GM19043 (cell line): ENCODE results near the gene IGFL4.

Experiments used
- ATAC-seq: cut with Tn5 transposase; IDR thresholded peaks from one replicate; pipeline ENCODE4 v1.9.1; 2021; ENCODE audit warnings: low read depth; ENCODE audit not compliant: unreplicated experiment

Gene IGFL4

GRCh38 chr19:46022431-46023310 lies 18.1 kb downstream of the IGFL4 start, which contains the start of gene PGLYRP1:
PGLYRP1 (minus strand) TSS chr19:46023053; CDS start chr19:46023021, 32 bp downstream.
- ATAC-seq = no peak

- ATAC-seq = no peak
These were observed 18.8 kb downstream of the IGFL4 start for GRCh38 chr19:46022061-46022430.

- ATAC-seq = no peak
These were observed 19.2 kb downstream of the IGFL4 start for GRCh38 chr19:46021531-46022041.

DNA sequence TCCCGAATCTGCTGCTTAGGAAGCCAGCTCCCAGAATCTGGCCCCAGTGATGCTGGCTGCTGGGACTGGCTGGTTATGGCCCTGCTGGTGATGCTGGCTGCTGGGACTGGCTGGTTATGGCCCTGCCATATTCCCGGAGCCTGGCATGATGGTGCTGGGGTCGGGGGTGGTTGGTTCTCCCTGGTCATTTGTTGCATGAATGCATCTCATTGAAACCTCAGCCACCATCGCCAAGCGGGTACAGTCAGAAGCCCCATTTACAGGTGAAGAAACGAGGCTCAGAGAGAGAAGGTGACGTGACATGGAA lies 20.0 kb downstream of the IGFL4 start:
- no peak for ATAC-seq

- ATAC-seq = no peak
These were observed 21.5 kb downstream of the IGFL4 start for GRCh38 chr19:46019270-46019669.

DNA sequence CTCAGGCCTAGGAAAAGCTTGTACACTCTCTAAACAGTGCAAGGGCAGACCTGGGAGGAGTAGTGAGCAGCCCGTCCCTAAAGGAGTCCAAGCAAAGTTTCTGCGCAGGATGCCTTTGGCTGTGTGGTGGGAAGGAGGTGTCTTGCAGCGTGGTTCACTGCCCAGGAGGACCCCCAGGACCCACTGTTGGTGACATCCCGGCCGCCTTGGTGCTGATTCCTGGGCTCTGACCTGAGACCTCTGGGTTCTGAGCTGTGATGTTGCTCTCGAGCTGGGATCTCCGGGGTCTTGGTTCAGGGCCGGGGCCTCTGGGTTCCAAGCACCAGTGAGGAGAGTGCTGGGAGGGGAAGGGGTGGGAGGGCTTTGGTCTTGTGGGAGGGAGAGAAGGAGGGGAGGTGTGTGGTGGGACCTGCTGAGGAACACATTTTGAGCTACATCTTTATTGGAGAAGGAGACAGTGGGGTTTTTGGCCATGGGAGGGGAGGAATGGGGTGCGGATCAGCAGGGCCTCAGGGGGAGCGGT lies 22.0 kb downstream of the IGFL4 start:
- no peak for ATAC-seq

DNA sequence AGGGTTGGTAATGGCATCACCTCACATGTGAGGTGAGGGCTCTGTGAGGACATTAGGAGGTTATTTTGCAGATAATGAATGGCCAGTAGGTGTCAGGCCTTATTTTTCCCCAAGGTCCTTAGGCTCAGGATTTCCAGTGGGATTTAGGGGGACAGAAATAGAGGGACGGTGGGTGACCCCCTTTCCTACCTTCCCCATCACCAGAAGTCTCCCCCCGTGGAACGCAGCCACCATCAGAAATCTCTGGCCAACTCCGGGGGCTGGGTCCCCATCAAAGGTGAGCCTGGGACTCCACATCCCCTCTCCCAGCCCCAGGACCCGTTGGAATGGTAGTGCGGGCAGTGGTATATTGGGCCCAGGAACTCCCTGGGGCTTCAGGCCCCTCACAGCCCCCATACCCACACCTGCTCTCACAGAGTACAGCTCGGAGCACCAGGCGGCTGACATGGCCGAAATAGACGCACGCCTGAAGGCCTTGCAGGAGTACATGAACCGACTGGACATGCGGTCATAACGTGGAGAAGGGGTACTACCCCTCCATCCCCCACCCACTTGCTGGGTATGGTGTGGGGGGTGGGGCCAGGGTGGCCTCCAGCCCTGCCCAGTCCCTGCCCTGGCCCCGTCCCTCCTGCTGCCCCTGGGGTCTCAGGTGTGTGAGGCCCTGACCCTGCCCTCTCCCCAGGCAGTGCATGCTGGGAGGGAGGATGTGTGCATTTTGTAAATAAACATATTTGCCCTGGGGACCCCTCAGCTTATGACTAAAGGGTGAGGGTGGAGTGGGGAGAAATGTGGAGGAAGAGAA lies 22.7 kb downstream of the IGFL4 start:
- ATAC-seq = no peak

DNA sequence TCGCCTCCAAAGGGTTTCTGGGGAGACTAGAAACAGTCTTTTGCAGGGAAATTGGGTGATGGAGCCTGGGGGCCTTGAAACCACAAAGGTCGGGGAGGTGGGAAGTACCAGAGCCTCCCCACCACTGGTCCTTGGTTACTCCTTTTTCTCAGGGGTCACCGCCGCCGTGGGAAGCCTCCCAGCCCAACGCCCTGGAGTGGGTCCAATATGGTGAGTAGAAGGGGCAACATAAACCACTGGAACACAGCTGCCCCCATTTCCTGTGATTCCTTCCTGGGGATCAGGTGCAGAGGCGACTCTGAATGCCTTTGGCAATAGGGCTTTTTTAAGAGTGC lies 23.7 kb downstream of the IGFL4 start:
- no peak for ATAC-seq

DNA sequence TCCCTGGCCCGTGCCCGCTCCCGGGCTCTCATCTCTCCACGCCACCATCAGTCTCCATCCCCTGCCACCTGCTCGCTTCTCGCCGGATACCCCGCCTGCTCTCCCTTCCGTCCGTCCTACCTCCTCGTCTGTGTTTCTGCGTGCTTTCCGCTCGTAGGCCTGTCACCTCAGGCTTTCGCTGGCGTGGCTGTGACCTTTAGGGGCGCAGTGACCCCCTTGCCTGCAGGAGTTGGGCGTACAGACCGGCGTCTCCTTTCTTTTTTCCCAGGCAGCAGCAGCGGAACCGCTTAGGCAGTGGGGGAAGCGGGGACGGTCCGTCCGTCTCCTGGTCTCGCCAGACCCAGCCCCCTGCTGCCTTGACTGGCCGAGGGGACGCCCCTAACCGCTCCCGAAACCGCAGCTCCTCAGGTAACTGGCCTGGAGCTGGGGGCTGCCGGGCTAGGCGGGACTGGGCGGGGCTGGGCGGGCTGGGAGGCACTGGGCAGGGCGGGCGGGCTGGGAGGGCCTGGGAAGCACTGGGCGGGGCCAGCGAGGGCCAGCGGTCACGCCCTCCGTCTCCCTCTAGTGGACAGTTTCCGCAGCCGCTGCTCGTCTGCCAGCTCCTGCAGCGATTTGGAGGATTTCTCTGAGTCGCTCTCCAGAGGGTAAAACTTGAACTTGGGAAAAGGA lies 24.2 kb downstream of the IGFL4 start:
- ATAC-seq = no peak

DNA sequence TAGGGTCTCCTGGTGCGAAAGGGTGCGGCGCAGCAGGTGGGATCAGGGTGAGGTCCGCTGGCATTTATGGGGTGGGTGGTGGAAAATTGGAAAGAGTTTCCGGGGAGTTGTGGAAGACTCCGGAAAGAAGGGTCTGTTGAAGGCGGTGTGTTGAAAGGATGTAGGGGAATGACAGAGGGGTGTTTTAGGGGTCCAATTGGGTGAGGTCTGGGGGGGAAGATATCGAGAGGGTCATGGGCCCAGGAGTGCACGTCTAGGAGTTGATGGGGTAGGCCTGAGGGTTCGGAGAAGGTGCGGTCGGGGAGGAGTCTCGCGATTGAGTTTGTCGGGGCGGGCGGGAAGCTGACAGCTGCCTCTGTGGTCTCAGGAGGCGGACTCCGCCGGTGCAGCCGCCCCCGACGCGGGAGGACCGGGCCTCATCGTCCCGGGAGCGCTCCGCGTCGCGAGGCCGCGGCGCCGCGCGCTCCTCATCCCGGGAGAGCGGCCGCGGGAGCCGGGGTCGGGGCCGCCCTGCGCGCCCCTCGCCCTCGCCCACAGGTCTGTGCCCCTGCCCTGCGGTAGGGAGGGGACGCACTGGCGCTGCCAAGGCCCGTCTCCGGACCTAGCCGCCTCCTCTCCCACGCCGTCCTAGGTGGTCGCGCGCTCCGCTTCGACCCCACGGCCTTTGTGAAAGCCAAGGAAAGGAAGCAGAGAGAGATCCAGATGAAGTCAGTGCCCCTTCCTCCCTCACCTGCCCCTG lies 24.9 kb downstream of the IGFL4 start:
- ATAC-seq = no peak

GRCh38 chr19:46014941-46015686 lies 25.7 kb downstream of the IGFL4 start:
- ATAC-seq = no peak

DNA sequence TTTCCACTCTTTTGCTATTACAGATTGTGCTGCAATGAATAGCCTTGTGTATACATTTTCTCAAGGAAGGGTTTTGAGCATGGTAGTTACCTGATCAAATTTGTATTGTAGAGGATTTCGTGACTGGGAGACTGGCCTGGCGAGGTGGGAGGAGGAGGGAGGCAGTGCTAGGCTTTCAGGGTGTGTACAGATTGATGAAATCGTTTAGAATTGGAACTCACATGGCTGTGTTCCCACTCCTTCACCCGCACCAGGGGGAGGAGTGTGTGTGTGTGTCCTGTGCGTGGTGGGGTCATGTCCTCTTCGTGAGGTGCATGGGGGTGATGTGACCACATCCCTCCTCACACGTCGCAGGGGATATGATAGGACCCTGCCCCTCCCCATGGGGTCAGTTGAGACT lies 26.3 kb downstream of the IGFL4 start:
- ATAC-seq = no peak

DNA sequence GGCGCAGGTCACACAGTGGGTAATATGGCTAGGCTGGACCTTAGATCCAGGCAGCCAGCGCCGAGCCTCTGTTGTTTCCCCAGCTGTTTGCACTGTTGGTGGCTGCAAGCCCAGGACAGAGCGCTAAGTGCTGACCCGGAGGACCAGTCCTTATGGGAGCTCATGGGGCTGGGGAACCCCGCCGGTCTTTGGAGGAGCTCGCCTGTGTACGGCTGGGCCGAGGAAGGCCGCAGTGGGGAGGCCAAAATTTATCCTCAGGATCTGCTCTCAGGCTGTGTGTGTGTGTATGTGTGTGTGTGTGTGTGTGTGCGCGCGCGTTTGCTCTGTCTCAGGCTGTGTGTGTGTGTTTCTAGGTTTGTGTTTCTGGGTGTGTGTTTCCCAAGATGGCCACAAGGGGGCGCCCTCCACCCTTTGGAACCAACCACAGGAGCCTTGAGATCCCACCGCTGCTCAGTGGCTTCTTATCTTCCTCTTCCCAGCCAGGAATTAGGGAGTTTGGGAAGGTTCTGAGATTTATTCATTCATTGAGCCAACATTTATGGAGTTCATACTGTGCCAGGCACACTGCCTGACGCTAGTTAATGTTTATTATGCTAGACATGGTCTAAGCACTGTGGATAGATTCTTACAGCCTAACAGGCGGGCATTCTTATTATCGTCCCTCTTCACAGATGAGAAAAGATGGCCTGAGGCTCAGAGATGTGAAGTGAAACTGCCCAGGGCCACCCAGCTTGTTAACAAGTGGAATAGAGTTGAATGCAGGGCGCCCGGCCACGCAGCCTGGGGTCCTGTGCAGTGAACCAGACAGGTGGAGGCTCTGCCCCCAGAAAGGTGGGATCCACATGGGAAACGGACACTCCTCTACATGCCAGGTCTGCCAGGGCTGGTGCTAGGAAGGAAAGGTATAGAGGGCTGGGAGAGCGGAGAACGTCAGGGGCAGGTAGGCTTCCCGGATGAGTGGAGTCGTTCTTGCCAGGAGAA lies 31.0 kb downstream of the IGFL4 start:
- ATAC-seq = no peak

- no peak for ATAC-seq
These were observed 34.4 kb downstream of the IGFL4 start for GRCh38 chr19:46006411-46006810.

GRCh38 chr19:46002678-46003275 lies 38.0 kb downstream of the IGFL4 start:
- no peak for ATAC-seq

- ATAC-seq = no peak
These were observed 40.1 kb downstream of the IGFL4 start for GRCh38 chr19:46000491-46001246.

DNA sequence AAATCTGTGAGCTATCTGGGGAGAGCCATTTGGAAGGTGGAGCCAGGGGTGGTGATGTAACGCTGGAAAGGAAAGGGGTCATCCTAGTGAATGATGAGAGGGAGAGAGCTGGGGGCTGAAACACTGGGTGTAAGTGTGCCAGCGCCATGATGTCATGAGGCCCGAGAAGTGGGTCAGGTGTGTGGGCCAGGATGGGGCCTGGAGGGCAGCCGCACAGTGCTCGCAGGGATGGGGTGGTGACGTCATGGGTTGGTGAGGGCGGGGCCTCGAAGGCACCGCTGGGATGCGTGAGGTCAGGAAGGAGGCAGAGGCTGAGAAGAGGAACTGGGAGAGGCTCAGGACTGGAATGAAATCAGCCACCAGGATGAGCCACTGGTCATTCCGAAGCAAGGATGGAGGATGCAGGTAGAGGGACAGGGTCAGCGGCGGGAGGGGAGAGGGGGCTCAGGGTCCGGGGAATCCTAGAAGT lies 41.1 kb downstream of the IGFL4 start:
- no peak for ATAC-seq
